HG03045 (cell line): ENCODE results near the gene TFDP1.

Experiments
- ATAC-seq: cut with Tn5 transposase; IDR thresholded peaks from one replicate; pipeline ENCODE4 v1.9.1; 2021; ENCODE audit warnings: mild to moderate bottlenecking, moderate library complexity; ENCODE audit not compliant: unreplicated experiment

Gene TFDP1

DNA sequence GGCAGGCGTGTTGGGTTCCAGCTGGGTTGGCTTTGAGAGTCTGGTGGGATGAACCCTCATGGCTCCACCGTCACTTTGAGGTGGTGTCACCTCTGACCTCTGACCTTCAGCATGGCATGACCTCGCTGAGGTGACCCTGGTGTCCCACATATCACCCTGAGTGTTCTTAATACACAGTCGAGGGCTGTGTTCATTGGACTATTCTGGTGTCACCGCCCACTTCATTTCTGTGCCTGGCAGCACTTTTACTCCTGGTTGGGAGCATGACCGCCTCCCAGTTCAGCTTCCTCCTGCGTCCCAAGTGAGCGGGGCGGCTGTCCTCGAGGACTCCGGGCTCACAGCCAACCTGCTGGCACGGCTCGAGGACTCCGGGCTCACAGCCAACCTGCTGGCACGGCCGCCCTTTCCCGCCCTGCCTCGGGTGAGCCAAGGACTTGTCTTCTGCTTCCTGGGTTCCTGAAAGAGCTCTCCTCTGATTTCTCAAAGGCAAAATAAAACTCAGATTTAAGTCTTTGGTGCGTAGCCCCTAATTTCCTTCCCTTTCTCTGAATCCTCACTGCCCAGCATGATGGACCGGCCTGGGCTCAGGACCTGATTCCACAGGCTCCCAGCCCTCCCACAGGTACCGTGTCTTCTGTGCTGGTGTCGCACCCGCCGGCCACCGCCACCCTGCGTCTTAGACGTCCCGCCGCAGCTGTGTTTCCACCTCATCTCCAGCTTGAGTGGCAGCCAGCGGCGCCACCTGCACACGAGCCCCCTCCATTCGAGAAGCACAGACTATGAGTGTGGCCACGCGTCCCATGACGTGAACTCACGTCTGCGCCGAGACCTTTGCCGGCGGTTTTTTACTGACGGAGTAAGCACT lies 63.0 kb downstream of the TFDP1 start:
- no peak for ATAC-seq

DNA sequence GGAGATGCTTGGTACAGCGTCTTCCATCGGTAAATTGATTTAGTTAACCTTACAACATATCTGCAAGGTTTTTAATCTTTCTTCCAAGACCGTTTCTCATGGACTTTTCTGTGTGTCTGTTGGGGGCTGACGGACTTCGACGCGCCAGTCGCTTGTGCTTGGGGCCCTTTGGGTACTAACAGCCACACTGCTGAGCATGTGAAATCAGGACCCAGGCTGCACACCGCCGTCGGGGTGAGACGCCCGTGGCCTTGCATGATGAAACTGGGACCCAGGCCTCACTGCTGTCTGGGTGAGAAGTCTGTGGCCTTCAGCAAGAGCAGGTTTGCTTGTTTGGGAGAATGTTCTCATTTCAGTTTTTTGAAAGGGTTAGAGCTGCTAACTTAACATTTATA lies 63.7 kb downstream of the TFDP1 start:
- ATAC-seq, result no peak

DNA sequence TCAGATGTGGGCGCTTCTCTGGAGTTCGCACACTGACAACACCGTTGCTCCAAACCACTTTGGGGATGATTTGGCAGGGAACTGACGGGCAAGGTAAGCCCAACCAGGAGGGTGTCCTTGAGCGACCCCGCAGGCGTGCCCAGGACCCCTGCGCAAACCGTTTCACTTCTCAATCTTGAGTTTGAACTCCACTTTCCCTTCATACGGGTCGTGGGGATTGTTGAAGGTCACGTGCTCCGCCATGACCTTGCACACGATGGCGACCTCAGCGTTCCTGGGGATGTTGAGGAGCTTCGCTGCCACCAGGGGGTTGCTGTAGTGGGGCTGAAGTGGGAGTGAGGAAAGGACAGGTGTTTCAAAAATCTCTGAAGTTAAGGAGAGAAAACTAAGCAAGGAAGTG lies 64.7 kb downstream of the TFDP1 start:
- no peak for ATAC-seq

DNA sequence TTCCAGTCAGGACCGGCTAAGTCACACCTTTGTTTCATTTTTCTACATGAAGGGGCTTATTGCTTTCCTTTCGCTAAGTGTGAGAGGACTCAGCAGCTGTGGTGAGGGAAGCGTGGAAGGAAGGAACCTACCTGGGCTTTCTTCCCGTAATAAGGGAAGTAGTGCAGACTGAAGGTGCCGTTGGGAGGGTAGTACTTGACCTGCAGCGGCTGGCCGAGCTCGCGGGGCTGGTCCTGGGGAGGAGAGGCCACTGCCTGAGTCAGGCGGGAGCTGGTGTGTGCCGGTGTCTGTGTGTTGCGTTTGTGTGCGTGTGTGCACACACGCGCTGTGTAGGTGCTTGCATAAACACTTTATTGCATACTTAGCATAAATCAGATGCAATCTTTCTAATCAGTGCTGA lies 65.7 kb downstream of the TFDP1 start:
- no peak for ATAC-seq

DNA sequence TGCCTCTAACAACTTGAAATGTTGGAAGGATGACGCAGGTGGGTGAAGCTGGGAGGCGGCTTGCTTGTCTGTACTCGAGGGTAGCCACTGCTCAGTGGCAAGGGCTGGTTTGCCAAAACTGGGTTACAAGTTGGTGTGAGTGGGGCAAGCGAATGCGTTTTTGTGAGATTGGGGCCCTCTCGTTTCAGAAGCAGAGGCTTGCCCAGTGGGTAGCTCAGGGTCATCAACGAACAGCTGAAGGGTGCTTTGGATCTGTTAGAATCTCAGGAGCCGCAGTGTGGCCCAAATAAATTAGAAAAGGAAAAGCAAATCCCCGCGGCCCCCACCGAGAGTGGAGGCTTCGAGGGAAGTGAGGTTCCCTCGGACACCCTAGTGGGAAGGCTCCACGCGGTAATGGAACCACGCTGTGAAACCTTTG lies 66.2 kb downstream of the TFDP1 start:
- no peak for ATAC-seq

DNA sequence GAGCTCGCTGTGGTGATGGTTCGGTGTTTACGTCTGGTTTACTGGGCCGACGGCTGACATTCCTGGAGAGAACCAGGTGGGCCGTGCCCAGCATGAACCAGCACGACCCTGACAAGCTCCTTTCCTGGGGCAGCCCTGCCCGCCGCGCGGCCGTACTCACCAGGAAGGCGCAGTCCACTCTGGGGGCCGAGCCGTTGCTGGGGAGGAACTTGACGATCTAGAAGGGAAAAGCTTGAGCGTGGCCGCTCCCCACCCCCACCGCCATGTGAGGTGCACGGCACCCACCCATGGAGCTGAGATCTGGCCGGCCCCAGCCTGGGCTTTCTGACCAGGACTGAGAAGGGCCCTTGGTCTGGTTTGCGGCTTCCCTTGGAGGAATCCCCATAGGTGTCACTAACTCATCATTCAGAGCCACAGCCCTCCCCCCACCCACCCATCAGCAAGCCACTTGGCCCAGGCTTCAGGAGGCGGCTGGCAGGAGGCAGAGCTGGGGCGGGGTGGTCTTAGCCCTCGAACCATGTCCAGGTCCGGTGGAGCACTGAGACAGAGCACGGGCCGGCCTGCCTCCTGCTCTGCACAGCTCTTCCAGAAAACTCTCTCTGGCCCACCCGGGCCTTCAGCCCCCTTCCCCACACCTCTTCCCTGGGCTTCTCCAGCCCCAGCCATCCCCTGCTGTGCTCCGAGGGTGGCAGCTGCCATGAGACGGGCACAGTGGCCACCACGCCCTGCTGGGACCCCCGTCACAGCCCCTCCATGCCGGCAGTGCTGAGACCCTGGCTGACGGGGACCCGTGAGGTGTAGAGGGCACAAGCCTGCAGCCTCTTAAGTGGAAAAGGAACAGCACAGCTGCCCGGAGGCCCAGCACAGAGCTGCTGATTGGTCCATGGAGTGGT lies 67.2 kb downstream of the TFDP1 start:
- no peak for ATAC-seq

DNA sequence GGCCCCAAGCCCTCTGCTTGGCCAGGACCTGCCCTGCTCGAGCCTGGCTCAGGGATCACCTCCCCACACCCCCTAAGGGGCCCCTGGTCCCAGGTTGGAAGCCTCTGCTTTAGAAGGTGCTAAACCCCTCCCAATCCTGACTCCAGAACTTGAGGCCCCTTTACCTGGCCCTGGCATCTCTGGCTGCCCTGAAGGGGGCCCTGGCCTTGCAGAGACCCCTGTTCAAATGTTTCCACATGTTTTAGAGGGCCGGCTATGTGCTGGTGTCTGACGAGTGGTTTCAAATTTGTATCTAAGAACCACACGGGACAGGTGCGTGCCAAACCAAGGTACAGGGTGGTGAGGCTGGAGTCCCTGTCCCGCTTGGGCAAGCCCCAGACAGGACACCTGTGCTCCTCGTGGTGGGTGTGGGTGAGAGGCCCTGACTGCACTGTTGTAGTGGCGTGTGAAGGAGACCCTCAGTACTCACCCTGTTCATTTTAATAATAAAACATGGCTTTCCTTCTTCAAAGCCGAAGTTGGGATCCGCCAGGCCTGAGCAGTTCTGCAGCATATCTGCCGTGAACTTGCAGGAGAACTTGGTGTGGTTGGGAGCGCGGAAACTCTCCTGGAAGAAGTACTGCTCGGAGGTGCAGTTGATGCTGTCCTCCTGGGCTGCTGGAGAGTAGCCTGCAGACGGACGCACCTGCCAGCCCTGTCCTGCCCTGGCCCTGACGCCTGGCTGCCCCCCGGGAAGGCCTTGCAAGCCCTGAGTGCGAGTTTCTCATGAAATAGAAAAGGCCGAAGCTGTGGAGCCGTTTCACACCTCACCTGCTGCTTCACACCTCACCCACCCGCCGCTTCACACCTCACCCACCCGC lies 68.1 kb downstream of the TFDP1 start:
- no peak for ATAC-seq

DNA sequence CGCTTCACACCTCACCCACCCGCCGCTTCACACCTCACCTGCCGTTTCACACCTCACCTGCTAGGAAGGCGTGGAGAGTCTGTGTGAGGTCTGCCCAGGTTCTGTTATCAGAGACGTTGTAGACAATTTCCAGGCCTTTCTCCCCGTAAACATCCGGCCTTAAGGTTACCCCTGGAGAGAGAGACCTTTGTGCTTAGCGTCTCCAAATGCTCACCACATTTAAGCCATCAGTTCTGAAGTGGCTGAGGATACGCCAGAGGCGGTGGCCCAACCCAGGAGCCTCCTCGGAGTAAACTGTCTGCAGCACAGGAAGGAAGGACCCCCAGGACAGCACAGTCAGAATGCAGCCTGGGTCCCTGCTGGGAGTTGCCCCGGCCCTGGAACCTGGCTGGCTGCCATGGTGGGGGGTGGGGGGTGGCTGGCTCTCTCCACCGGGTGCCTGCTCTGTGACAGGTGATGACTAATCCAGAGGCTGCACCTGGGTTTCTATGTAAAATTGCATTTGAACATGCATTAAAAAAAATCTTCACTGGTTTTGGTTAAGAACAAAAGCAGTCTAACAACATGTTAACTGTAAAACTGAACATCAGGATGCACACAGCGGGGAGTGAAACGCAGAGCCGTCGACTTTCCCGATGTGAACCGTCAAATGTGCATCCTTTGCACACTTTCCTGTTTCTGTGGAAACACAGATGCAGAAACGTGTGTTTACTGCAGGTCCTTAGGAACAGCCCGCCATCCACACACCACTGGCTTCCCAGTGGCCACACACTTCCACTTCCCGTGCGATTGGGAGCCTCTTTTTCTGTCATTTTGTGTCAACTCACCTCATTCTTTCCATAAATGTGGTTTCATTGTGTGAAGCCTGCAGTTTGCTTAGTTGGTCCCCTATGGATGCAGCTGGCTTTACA lies 69.0 kb downstream of the TFDP1 start:
- no peak for ATAC-seq

DNA sequence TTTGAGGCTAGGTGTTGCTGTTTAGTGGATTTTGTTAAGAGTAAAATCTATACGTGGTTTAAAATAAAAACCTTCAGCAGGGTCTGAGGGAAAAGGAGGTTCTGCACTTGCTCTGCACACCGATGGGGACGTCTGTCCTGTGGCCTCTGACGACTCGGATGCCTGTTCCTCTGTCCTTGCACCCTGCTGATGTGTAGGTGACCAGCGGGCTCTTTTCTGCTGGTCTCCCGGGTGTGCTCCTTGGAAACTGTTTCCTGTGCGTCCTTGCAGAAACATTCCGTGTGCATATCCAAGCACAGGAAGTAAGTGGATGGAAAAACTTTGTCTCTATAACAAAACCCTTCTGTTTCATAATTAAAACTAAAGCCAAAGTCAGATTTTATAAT lies 69.6 kb downstream of the TFDP1 start:
- ATAC-seq, result no peak

DNA sequence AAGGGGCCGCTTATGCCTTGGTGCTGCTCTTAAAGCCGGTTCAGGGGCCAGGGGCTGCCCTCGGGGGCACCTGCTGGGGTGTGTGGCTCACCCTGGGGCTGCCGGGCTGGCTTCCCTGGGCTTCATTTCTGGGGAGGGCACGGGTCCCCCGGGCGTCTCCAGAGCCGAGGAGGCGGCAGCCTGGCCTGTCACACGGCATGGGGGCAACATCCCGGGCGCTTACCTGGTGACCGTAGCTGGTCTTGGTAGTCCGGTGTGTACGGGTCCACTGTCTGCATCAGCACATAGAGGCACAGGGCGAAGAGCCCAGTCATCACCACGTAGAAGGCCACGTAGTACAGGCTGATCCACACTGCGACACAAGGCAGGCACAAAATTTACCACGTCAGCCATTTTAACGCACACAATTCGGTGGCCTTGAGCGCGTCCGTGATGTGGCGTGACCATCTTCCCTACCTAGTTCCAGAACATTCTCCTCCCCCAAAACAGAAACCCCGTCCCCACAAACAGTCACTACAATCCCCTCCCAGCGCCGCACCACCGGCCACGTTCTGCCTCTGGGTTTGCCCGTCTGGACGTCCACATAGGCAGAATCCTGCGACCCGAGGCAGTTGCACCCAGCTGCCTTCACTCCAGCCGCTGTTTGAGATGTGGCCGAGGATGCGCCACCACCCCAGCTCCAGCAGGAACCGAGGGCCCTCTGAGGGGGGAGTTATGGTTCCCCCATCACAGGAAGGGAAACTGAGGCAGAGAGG lies 70.2 kb downstream of the TFDP1 start:
- no peak for ATAC-seq

DNA sequence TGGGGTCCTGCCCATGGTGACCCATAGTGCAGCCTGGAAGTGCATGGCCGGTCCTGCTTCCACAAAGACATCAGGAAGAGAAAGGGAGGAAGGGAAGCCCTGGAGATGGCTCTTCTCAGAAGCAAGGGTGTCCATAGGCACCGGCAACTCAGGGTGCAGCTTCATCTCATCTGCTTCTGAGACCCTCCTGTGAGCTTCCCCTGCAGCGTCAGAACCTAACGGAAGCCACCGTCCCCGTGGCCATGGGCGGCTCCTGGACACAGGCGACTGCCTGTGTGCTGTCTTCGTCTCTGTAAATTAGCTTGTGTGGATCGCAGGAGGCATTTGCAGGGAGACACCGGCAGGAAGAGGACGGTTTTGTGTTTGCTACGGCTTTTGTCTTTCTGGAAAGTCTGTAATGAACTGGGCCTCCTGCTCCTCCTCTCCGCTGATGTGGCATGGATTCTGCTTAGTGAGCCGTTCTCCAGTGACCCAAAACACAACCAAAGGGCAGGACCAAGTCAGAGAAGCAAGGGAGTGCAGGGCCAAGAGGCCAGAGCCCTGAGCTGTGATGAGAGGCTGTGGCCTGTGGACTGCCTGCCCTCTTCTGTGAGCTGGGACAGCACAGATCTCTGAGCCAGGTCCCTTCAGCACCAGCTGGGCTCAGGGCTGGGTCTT lies 70.9 kb downstream of the TFDP1 start:
- ATAC-seq, result no peak

DNA sequence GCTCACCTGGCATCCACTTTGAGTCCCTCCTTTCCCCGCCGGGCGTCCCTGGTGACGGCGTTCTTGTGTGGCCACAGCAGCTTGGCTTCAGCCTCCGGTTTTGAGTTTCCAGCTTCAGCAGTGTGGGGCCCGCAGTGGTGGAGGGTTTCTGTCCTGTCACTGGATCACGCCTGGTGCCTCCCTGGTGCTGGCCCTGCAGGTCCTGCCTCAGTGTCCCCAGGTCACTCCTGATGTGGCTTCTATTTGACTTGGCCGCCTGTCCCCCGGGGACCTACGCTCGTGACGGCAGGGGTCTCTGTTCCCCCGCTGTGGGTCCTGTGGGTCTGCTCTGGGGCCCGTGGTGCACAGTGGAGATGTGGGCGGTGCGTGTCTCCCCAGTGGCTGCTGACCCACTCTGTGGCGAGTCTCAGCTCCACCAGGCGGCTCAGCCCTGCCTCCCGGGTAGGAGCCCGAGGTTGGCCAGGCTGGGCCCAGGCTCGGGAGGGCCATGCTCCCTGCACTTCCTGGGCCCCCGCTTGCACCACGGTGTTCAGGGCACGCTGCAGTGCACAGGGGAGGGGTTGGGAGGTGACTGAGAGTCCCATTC lies 71.5 kb downstream of the TFDP1 start:
- no peak for ATAC-seq

DNA sequence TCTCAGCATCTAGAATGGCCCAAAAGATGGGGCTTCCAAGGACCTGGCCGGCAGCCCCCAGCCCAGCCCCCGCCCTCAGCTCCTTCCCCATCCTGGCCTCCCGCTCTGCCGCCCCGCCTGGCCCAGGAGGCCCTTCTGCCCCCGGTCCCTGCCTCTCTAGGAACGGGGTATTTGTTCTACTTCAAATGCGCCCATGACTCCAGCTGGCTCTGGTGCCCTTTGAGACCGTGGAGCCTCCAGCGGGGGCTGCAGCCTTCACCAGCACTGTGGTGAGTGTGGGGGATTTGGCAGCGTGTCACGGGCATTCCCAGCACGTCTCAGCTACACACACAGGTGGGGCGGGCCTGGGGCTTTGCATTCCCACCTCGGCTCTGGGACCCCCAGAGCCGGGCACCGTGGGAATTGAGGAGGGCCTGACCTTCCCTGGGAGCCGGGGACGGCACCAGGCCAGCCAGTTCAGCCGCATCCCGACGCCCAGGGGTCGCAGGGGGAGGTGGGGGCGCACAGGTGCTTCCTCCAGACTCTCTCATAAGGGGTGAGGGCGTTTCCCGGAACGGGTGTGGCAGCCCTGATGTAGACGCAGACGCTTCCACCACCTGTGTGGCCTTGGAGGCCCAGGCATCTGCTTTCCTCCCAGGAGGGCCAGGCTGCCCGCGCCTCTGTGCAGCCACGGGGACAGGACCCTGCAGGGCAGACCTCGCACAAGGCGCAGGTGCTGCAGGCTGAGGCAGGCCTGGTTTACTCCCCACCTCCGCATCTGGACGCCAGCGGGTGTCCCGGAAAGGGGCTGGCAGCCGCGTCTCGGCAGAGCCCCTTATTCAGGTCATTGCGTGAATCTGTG lies 72.5 kb downstream of the TFDP1 start:
- no peak for ATAC-seq

DNA sequence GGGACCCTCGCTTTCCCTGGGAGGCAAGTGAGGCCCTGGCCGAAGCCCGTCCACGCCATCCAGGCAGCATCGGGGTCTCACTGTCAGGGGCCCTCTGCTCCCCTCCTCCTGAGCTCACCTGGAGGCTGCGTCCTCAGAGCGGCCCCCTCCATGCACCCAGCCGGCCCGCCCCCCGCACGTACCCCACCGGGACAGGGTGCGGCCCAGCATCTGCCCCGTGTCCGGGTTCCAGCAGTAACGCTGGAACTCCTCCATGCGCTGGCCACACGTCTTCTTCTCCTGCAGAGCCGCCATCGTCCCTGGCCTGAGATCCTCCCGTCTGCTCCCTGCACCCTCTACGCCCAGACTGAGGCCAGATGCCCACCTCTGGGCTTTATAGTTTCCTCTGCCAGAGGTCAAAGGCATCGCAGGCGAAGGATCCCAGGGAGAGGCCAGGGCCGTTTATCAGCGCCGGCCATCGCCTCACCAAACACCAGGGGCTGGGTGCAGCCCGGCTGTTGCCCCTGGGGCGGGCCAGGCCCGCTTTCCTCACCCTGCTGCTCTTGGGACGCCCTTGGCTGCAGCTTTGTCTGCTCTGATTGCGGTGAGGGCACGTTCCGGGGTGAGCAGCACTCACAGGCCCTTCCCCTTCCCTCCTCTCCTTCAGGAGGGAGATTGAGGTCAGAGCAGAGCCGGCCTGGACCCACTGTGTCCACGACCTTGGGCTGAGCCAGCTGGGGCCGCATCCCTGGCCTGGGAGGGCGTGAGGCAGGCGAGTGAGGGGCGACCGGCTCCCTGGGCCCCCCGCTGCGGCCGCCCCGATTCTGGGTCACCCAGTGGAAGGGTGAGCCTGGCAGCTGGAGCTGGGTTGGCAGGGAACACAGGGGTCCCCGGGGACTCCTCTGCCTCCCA lies 73.5 kb downstream of the TFDP1 start, which contains the start of gene ATP4B:
Gene ATP4B (minus strand): TSS at position 348 of the 891 bp plus-strand sequence. CDS start 54 bp downstream, at position 294.
- ATAC-seq, result no peak

DNA sequence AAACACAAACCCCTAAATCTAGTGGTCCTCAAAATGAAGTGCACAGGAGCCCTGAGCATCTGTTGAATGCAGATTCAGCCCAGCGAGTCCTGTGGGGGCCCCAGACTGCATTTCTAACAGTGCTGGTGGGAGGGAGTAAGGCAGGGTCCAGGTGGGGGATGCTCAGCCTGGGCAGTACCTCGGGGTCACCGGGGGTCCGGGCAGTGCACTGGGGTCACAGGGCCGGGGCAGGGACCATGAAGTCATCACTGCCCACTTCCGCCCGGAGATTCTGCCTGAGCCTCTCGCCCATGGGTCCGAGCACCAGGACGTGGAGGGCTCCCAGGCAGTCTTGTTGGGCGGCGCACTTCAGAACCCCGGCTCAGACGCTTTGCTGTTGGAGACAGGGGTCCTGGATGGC lies 74.3 kb downstream of the TFDP1 start:
- no peak for ATAC-seq

DNA sequence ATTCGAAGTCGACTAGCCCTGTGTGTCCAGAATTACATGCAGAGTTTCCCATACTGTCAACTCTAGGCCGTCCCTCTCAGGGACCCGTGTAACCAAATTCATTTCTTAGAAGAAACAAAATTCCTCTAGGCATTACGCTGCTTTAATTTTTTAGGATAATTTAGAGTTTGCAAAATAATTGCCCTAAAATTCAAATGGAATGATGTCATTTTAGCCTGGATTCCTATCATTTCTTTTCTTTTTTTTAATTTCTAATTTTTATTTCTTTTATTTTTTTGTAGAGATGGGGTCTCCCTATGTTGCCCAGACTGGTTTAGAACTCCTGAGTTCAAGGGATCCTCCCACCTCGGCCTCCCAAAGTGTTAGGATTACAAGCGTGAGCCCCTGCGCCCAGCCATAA lies 74.8 kb downstream of the TFDP1 start:
- no peak for ATAC-seq
